Karpas-422 (cell line): ENCODE results near the gene MED12L. TPM values are rescaled to one million over a fixed set of nuclear protein-coding genes. Genes with fewer than 3 reads are reported as not detected.
"Not testable (repeated sequence)": the region's sequence is repeated elsewhere in the genome, so short reads cannot be mapped to it uniquely, and the experiment has no call there.

ENCODE experiments used
- DNase-seq: peaks from one replicate; pipeline ENCODE4 v3.0.0-alpha.2; 2015
- H2AFZ ChIP-seq: fragments of 200-600 bp; sonication (generic); 2 replicates; pipeline ENCODE4 v1.6.1; 2014; ENCODE audit warnings: antibody characterized with exemption, low read length, mixed read lengths
- H3K27ac ChIP-seq: fragments of 200-600 bp; sonication (generic); 2 replicates; pipeline ENCODE4 v1.5.1; 2014; ENCODE audit warnings: mild to moderate bottlenecking, low read length, moderate library complexity
- H3K27me3 ChIP-seq: fragments of 200-600 bp; sonication (generic); 2 replicates; pipeline ENCODE4 v1.6.1; 2014; ENCODE audit warnings: low read length, mixed read lengths
- H3K36me3 ChIP-seq: fragments of 200-600 bp; sonication (generic); 2 replicates; pipeline ENCODE4 v1.6.1; 2014; ENCODE audit warnings: low read length, mixed read lengths; ENCODE audit not compliant: insufficient read depth
- H3K4me1 ChIP-seq: fragments of 200-600 bp; sonication (generic); 2 replicates; pipeline ENCODE4 v1.6.1; 2014; ENCODE audit warnings: mild to moderate bottlenecking, low read length, mixed read lengths
- H3K4me2 ChIP-seq: fragments of 200-600 bp; sonication (generic); 2 replicates; pipeline ENCODE4 v1.6.1; 2014; ENCODE audit warnings: low read length, low read depth, mild to moderate bottlenecking; ENCODE audit not compliant: poor library complexity, severe bottlenecking
- H3K4me3 ChIP-seq: fragments of 200-600 bp; sonication (generic); 2 replicates; pipeline ENCODE4 v1.5.1; 2014; ENCODE audit warnings: mild to moderate bottlenecking, antibody characterized with exemption, low read length, mixed read lengths
- H3K79me2 ChIP-seq: fragments of 200-600 bp; sonication (generic); 2 replicates; pipeline ENCODE4 v1.6.1; 2014; ENCODE audit warnings: mild to moderate bottlenecking, low read length, mixed read lengths
- H3K9ac ChIP-seq: fragments of 200-600 bp; sonication (generic); 2 replicates; pipeline ENCODE4 v1.6.0; 2014; ENCODE audit warnings: low read length
- H3K9me2 ChIP-seq: fragments of 200-600 bp; sonication (generic), shearing (Covaris generic); replicated peaks from 2 replicates; pipeline ENCODE4 v1.6.0; 2014; ENCODE audit warnings: mild to moderate bottlenecking, low read length, moderate library complexity; ENCODE audit not compliant: insufficient read depth
- H3K9me3 ChIP-seq: fragments of 300-700, 200-600 bp; sonication (generic); 2 replicates; pipeline ENCODE4 v1.6.1; 2014; ENCODE audit warnings: low read length, mixed read lengths
- H4K20me1 ChIP-seq: fragments of 200-600 bp; sonication (generic); 2 replicates; pipeline ENCODE4 v1.6.1; 2014; ENCODE audit warnings: mild to moderate bottlenecking, antibody characterized with exemption, low read length, low read depth; ENCODE audit not compliant: insufficient read depth
- total RNA-seq: library from RNA; depleted of rRNA; stranded (reverse); fragments of >200 nt; shearing (Covaris generic); gene quantifications from 2 replicates; pipeline ENCODE4 v1.2.3, GENCODE V29; 2014; ENCODE audit warnings: low replicate concordance

Gene MED12L
- total RNA-seq, 1 experiment from 2014 or later: 2.4 TPM

DNA sequence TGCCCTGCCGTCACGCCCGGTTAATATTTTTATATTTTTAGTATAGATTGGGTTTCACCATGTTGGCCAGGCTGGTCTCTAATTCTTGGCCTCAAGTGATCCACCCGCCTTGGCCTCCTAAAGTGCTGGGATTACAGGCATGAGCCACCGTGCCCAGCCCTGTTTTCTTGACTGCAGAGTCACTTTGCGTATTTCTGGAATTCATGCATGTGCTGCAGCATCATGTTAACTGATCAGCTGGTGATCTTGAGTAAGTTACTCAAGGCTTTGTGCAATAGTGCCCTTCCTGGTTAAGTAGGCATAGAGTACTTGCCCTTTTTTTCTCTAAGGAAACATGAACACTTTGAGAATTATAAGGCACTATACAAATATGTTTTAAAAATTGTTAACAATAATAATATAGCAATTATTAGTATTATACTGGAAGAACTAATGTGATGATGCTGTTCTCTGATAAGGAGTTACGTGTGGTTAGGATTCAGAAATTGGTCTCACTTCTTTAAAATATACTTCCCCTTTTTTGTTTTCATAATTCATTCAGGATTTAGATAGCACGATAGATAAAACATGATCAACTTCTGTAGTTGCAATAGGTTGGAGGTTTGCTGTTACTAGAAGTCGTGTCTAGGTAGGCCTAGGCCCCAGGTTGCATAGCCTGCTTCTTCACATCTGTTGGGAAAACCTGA is 83.9 kb downstream of the MED12L start:
- H3K9ac ChIP-seq: no peak overlapping the region
- DNase-seq: no peak
- H3K27ac ChIP-seq: no peak overlapping the region
- H3K4me3 ChIP-seq: no peak overlapping the region
- no peaks in the 10 kb centered on the region for H3K79me2 ChIP-seq
- H3K9me2 ChIP-seq: no peaks in the 10 kb centered on the region
- no peak overlapping the region for H2AFZ ChIP-seq
- no peaks in the 10 kb centered on the region for H3K36me3 ChIP-seq
- H3K4me1 ChIP-seq: peaks cover 3% of the 10 kb centered on the region; the same call in 1 of the 2 replicates
- H3K9me3 ChIP-seq: no peaks in the 10 kb centered on the region
- H3K27me3 ChIP-seq: peaks cover 3% of the 10 kb centered on the region; the same call in 1 of the 2 replicates
- no peak overlapping the region for H3K4me2 ChIP-seq
- H4K20me1 ChIP-seq: no peaks in the 10 kb centered on the region

DNA sequence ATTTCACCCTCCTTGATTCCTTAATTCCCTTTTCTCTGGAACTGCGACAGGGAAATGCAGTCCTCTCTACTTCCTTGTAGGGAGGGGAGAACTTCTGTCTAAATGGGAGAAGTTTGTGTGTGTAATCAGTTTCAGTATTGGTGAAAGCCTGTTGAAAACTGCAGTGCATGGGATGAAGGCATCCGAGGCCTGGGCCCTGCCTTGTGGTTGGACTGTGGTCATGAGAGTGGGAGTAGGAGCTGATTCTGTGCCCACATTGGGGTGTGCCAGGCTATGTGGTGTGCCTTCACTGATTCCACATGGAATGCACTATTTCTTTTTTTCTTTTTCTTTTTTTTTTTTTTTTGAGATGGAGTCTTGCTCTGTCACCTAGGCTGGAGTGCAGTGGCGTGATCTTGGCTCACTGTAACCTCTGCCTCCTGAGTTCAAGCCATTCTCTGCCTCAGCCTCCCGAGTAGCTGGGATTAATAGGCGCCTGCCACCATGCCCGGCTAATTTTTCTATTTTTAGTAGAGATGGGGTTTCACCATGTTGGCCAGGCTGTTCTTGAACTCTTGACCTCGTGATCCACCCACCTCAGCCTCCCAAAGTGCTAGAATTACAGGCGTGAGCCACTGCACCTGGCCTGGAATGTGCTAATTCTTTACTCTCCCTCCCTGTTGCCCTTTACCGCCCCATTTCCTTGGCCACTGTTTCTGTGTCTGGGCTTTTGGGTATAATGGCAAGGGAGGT is 84.7 kb downstream of the MED12L start:
- not testable (repeated sequence) for H4K20me1 ChIP-seq, H3K9ac ChIP-seq, H3K27ac ChIP-seq, H3K9me3 ChIP-seq, H2AFZ ChIP-seq, H3K27me3 ChIP-seq, H3K79me2 ChIP-seq, DNase-seq, H3K36me3 ChIP-seq, H3K4me2 ChIP-seq, H3K4me3 ChIP-seq, H3K9me2 ChIP-seq, H3K4me1 ChIP-seq

DNA sequence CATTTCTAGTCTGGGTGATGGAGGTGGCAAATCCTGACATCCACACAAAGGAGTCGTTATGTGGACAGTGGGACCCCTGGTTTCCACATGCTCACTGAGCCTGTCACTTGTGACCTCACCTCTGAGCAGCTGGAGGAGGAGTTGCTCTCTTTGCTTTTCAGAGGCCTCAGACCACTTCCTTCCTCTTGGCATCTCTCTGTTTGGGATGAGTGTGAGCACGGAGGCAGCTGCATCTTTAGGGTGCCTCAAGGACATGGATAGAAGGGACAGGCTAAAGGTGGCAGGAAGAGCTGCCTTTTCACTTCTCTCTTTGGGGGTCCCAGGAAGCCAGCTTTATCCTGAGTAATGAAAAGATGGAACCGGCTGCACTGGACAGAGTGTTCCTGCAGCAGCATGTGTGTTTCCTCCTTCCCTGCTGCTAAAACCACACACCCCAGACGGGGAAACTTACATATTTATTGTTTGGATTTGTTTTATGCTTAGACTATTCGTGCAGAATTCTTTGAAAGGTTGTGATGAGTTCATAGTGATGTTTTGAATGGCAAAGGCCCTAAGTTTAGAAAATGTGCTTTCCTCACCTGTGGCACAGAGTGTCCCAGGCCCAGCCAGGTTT is 85.8 kb downstream of the MED12L start:
- Histone ChIP-seq H3K9ac (no peak overlapping the region), H3K9me2 (no peaks in the 10 kb centered on the region), H2AFZ (no peak overlapping the region), H3K27me3 (peaks cover 3% of the 10 kb centered on the region; the same call in 1 of the 2 replicates), H3K4me2 (no peak overlapping the region), H3K36me3 (no peaks in the 10 kb centered on the region), H3K4me3 (no peak overlapping the region), H3K79me2 (no peaks in the 10 kb centered on the region), H3K9me3 (no peaks in the 10 kb centered on the region), H4K20me1 (no peaks in the 10 kb centered on the region), H3K4me1 (peaks cover 3% of the 10 kb centered on the region; the same call in 1 of the 2 replicates), H3K27ac (no peak overlapping the region)
- DNase-seq: no peak

DNA sequence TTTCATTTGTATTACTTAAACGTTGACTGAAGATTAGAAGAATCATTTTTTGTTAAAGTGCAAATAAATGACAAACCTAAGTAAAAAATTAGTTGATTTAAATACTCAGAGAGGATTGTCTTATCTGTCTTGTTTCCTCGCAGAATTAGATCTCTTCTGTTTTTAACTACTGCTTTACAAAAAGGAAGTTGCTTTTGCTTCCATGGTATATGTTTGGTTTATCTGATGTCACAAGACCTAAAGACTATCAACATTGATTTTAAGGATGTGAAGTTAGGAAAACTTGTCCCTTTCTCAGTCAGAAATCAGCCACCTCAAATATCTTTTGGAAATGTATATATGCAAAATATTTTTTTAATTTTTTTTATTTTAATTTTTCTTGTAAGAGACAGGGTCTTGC is 88.9 kb downstream of the MED12L start:
- H2AFZ ChIP-seq: no peak overlapping the region
- H3K36me3 ChIP-seq: no peaks in the 10 kb centered on the region
- H4K20me1 ChIP-seq: no peaks in the 10 kb centered on the region
- no peaks in the 10 kb centered on the region for H3K79me2 ChIP-seq
- H3K4me2 ChIP-seq: no peak overlapping the region
- no peak overlapping the region for H3K4me3 ChIP-seq
- no peaks in the 10 kb centered on the region for H3K9me2 ChIP-seq
- no peak overlapping the region for H3K27ac ChIP-seq
- peaks cover 3% of the 10 kb centered on the region; the same call in 1 of the 2 replicates for H3K27me3 ChIP-seq
- DNase-seq: no peak
- no peaks in the 10 kb centered on the region for H3K9me3 ChIP-seq
- H3K4me1 ChIP-seq: peaks cover 3% of the 10 kb centered on the region; the same call in 1 of the 2 replicates
- no peak overlapping the region for H3K9ac ChIP-seq

DNA sequence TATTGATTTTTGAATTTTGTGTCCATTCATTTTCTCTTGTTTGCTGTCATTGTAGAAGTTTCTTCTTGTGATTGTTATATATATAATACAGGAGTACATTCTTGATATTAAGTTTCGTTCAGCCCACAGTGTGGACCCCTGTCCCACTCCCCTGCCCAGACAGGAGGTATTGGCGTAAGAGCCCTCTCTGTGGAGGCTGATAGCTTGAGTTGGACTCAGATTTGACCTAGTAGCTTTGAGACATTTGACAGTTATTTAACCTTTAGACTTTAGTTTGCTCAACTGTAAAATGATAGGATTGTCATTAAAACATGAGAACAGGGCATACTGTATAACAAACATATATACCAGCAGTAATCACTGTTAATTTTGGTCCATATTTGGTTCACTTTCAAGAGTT is 90.5 kb downstream of the MED12L start:
- no peak overlapping the region for H3K4me3 ChIP-seq
- H3K27me3 ChIP-seq: peaks cover 3% of the 10 kb centered on the region; the same call in 1 of the 2 replicates
- no peak overlapping the region for H3K27ac ChIP-seq
- H3K9me2 ChIP-seq: no peaks in the 10 kb centered on the region
- H2AFZ ChIP-seq: no peak overlapping the region
- H3K9ac ChIP-seq: no peak overlapping the region
- DNase-seq: no peak
- no peaks in the 10 kb centered on the region for H3K79me2 ChIP-seq
- no peaks in the 10 kb centered on the region for H3K4me1 ChIP-seq
- no peaks in the 10 kb centered on the region for H4K20me1 ChIP-seq
- H3K9me3 ChIP-seq: no peaks in the 10 kb centered on the region
- H3K4me2 ChIP-seq: no peak overlapping the region
- no peaks in the 10 kb centered on the region for H3K36me3 ChIP-seq

DNA sequence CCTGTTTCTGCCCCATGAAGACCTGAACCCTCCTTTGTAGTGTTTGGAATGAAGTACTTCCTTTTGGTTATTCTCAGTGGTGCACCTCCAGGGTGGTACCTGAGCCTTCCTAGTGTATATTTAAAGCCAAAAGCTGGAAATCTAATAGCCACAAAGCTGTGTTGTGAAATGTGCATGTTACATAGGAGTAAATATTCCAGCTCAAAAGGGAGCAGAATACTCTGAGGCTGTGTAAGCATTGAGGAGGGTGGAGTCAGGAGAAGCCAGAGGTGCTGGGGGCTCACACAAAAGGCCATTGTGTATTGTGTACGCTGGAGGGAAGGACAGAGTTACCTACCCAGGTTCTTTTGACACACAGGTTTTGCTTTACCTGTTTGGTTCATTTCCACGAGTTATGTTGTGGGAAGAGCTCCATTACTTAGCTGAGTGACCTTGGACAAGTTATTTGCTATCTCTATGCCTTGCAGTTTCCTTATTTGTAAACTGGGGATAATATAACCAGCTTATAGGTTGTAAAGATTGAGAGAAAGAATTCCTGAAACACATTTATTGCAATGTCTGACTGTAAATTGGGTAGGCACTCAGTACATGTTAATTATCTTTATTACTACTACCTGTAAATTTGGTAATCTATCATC is 92.9 kb downstream of the MED12L start:
- no peaks in the 10 kb centered on the region for H3K9me3 ChIP-seq
- no peak overlapping the region for H3K9ac ChIP-seq
- H3K4me1 ChIP-seq: no peaks in the 10 kb centered on the region
- H3K4me2 ChIP-seq: no peak overlapping the region
- no peaks in the 10 kb centered on the region for H3K36me3 ChIP-seq
- H3K27ac ChIP-seq: no peak overlapping the region
- no peaks in the 10 kb centered on the region for H3K27me3 ChIP-seq
- H2AFZ ChIP-seq: no peak overlapping the region
- no peaks in the 10 kb centered on the region for H4K20me1 ChIP-seq
- no peaks in the 10 kb centered on the region for H3K9me2 ChIP-seq
- no peak overlapping the region for H3K4me3 ChIP-seq
- no peak for DNase-seq
- no peaks in the 10 kb centered on the region for H3K79me2 ChIP-seq

DNA sequence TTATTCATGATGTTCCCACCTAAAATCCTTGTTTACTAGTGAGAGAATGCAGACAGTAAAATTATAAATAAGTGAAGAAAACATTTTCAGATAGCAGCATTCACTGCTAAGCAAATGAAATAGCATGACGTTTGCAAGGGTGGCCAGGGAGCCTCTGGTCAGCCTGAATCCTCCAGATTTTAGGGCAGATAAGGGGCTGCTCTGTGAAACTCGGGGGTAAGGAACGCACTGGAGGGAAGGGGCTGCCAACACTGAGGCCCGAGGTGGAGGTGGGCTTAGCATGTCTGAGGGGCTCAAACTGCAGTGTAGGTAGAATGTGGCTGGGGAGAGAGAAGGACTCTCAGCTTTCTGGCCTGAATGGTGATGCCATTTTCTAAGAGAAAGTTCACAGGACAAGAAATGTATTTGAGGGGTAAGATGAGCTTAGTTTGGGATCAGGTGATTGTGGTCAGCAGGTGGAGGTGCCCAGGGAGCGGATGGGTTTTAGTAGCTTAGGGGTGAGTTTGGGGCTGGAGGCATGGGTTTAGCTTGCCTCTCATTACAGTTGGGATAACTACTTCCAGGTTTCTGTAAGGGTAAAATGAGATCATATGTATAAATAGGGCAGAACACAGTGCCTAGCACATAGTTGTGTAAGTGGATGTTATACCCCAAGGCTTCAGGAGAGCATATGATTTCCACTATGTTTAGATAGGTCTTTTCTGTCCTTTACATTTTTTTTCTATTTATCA is 97.0 kb downstream of the MED12L start:
- Histone ChIP-seq H3K79me2 (no peaks in the 10 kb centered on the region), H3K4me3 (no peak overlapping the region), H3K9me2 (no peaks in the 10 kb centered on the region), H3K9me3 (no peaks in the 10 kb centered on the region), H2AFZ (no peak overlapping the region), H4K20me1 (no peaks in the 10 kb centered on the region), H3K36me3 (no peaks in the 10 kb centered on the region), H3K4me2 (no peak overlapping the region), H3K27me3 (no peaks in the 10 kb centered on the region), H3K4me1 (no peaks in the 10 kb centered on the region), H3K27ac (no peak overlapping the region), H3K9ac (no peak overlapping the region)
- DNase-seq: no peak
